ENCODE measurements around the gene RWDD4. TPM values are rescaled to one million over a fixed set of nuclear protein-coding genes. Genes with fewer than 3 reads are reported as not detected.
A peak's percentile ranks its signal among the peaks of the same experiment; 100 is the strongest.
"Not testable (repeated sequence)": the region's sequence is repeated elsewhere in the genome, so short reads cannot be mapped to it uniquely, and the experiment has no call there.

Gene RWDD4
- total RNA-seq, 1 donor from 2014 or later, result 16.0 TPM

DNA sequence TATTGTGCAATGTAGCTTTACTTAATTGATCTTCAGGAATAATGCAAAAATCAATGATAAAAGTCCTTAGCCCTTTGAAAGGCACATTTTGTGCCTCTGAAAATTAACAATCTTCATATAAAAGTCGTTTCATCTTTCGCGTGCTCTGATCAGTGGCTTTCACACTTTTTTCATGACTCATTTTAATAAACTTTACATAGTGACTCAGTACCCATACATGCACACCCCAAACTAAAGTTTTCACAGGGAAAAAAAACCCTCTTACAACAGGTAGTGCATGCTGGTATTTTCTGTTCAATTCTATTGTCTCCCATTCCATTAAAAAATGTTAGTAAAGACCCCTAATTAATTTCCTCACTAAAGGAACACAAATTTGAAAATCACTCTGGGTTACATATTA is 21.5 kb downstream of the RWDD4 start:
- intact Hi-C loops (cut with DNase I), result no loop called here
- DNase-seq (ENCODE audit: low spot score), result no peak
- ATAC-seq, result no peak

DNA sequence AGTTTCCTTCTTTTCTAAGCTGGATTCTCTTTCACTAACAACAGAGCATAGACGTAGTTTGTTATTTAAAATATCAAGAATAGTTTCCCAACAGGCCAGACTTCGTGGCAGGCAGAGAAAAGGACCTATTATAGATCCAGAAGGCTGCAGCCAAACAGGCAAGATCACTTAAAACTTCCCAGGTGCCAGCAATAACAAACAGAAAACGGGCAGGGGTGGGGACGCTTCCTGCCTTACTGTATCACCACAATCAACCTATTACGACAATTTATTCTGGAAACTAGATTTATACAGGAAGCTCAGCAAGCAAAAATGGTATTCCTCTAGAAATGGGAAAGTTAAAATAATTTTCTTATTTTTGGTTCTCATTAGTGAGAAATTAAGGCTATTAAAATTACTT is 22.1 kb downstream of the RWDD4 start:
- ATAC-seq (peak; percentile 84), DNase-seq (ENCODE audit: low spot score) (no peak)
- intact Hi-C loops (cut with DNase I), result no loop called here

- ATAC-seq, result peak; percentile 51
- intact Hi-C loops (cut with DNase I), result no loop called here
Measured at GRCh38 chr4:183636503-183636902, 22.5 kb downstream of the RWDD4 start.

DNA sequence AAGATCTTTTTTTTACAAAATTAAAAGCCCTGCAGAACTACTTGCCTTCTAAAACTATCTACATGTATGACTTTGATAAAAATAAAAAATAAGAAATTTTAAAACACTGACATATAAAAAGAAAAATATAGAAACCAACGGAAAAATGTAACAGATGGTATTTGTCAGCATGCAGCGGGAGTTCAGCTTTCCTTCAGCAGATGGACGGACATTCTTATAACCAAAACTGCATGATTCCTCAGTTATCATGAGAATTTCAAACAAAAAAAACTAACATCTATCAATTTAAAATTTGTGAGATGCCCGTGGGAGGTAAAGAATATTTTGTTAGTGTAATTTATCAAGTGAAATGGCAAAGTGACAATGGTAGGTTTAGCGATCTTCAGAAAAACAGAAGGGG is 23.2 kb downstream of the RWDD4 start:
- intact Hi-C loops (cut with DNase I), result no loop called here
- no peak for ATAC-seq
- DNase-seq (ENCODE audit: low spot score), result no peak

More at GRCh38 chr4:183636503-183636902, 22.5 kb downstream of the RWDD4 start:
- no peak for DNase-seq (ENCODE audit: low spot score)

GRCh38 chr4:183635321-183635720 is 23.7 kb downstream of the RWDD4 start:
- no peak for ATAC-seq
- no peak for DNase-seq (ENCODE audit: low spot score)
- intact Hi-C loops (cut with DNase I), result no loop called here

- intact Hi-C loops (cut with DNase I), result no loop called here
- DNase-seq (ENCODE audit: low spot score), result no peak
- no peak for ATAC-seq
Measured at GRCh38 chr4:183633476-183634400, 25.2 kb downstream of the RWDD4 start.

DNA sequence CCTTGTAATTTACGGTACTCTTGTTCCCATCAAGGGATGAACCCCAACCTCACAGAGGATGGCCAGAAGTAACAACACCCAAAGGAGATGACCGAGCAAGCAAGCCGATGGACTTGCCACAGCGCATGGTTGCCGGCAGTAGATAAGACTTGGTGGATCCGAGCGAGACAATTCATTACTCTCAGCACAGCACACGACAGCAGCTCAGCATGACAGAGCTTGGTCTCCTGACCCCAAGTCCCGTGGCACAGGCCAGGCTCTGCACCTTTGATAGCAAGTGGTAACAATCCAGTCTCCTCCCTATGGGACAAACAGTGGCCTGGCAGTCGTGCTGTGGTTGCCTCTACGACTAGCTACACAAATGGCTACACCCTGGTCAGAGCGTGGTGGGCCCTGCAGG is 26.3 kb downstream of the RWDD4 start:
- intact Hi-C loops (cut with DNase I), result no loop called here

GRCh38 chr4:183631577-183632198 is 27.3 kb downstream of the RWDD4 start:
- intact Hi-C loops (cut with DNase I), result no loop called here
- no peak for DNase-seq (ENCODE audit: low spot score)
- ATAC-seq, result peak; percentile 75

More for the DNA sequence above, 26.3 kb downstream of the RWDD4 start:
- ATAC-seq (no peak), DNase-seq (ENCODE audit: low spot score) (no peak)

GRCh38 chr4:183627979-183628588 is 30.9 kb downstream of the RWDD4 start:
- DNase-seq (ENCODE audit: low spot score) (no peak), ATAC-seq (no peak)
- intact Hi-C loops (cut with DNase I), result no loop called here

GRCh38 chr4:183627286-183627685 is 31.7 kb downstream of the RWDD4 start:
- DNase-seq (ENCODE audit: low spot score); intact Hi-C loops (cut with DNase I); ATAC-seq: not testable (repeated sequence)

DNA sequence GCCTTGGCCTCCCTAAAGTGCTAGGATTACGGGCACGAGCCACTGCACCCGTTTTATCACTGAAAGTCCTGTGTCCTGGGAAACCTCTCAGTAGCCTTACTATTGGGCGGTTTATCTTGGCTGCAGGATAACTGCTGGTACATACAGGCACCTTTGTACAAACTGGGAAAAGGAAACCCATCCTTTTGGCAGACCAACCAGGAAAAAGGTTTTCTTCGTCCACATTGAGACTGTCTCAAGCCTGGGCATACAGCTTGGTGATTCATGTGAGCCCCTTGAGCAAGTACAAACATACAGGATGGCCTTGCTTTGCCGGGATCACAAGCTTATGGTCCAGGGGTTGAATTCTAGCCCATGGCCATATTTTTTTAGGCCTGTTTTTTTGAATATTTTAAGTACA is 32.8 kb downstream of the RWDD4 start:
- no peak for ATAC-seq
- no peak for DNase-seq (ENCODE audit: low spot score)
- intact Hi-C loops (cut with DNase I), result no loop called here

DNA sequence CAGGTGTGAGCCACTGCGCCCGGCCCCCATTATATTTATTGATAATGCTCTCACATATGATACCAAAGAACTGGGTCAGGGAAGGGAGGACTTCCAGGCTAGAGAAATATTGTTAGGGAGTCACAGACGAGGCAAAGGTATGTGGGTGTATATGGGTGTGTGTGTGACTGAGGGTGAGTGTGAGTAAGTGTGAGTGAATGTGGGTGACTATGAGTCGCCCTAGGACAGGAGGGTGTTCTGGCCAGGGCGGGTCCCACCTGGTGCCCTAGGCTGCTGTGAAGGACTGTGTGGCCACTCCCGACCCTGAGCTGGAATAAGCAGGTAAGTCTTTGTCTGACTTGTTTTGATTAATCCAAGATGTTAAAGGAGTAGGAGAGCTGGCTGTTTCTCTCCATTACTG is 34.4 kb downstream of the RWDD4 start:
- no peak for ATAC-seq
- no peak for DNase-seq (ENCODE audit: low spot score)
- intact Hi-C loops (cut with DNase I), result no loop called here

DNA sequence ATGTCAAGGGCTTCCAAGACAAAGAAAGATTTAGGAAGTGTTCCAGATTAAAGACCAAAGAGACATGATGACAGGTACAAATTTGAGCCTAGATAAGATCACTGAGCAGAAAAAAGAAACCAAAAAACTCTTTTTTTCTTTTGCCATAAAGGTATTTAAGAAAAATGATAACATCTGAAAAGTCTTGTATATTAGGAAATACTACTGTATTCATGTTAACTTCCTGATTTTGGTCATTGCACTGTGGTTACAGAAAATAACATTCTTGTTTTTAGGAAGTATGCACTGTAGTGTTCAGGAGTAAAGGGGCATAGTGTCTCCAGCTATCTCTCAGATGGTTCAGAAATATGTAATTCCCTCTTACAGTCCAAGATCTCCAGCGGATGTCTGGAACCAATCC is 37.1 kb downstream of the RWDD4 start:
- intact Hi-C loops (cut with DNase I), result no loop called here
- DNase-seq (ENCODE audit: low spot score) (no peak), ATAC-seq (peak; percentile 45)

DNA sequence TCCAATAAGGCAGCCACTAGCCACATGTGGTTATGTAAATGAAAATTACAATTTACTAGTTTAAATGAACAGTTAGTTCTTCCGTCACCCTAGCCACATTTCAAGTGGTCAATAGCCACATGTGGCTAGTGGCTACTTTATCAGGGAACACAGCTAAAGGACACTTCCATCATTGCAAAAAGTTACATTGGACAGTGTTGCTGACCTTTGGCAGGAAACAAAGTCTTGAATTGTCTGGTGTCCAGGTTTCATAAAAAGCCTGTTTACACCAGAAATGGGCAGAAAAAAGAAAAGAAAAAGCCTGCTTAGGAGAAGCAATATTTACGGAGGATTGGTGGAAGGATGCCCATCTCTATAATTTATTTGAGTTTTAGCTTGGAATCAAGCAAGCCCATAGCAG is 38.6 kb downstream of the RWDD4 start:
- no peak for DNase-seq (ENCODE audit: low spot score)
- peak; percentile 46 for ATAC-seq
- intact Hi-C loops (cut with DNase I), result no loop called here

GRCh38 chr4:183618681-183619080 is 40.3 kb downstream of the RWDD4 start:
- intact Hi-C loops (cut with DNase I), result no loop called here
- DNase-seq (ENCODE audit: low spot score) (no peak), ATAC-seq (peak; percentile 53)

DNA sequence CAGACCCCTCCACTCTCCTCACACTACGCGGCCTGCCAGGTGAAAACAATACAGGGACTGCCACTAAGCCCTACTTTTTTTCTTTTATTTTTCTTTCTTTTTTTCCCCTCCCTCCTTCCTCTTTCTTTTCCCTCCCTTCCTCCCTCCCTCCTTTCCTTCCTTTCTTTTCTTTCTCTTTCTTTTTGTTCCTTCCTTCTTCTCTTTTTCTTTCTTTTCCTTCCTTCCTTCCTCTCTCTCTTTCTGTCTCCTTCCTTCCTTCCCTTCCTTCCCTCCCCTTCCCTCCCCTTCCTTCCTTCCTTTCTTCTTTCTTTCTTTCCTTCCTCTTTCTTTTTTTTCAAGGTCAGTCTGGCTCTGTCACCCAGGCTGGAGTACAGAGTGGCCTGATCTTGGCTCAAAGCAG is 41.9 kb downstream of the RWDD4 start:
- no peak for DNase-seq (ENCODE audit: low spot score)
- ATAC-seq, result no peak
- intact Hi-C loops (cut with DNase I), result no loop called here

- ATAC-seq (no peak), DNase-seq (ENCODE audit: low spot score) (no peak)
- intact Hi-C loops (cut with DNase I), result no loop called here
Measured at GRCh38 chr4:183612329-183613250, 46.4 kb downstream of the RWDD4 start.

DNA sequence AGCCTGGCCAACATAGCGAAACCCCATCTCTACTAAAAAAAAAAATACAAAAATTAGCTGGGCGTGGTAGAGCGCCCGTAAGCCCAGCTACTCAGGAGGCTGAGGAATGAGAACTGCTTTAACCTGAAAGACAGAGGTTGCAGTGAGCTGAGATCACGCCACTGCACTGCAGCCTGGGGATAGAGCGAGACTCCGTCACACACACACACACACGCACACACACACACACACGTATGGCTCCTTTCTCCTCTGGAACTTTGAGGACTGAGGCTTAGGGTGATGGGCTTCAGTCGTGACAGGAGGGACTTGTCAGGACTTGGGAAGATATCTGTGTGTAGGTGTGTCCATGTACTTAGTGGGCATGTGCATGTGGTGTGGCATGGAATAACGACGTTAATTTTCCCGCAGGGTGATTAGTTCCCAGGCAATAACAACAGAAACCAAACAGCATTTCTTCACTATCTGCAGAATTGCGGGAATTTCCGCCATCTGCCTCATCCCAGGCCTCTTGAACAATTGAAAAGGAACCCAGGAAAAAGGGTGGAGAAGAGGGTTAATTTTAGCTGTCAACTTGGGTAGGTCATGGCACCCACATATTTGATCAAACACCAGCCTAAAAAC is 47.7 kb downstream of the RWDD4 start:
- no peak for DNase-seq (ENCODE audit: low spot score)
- ATAC-seq, result peak; percentile 46
- intact Hi-C loops (cut with DNase I), result no loop called here

- ATAC-seq (peak; percentile 94), DNase-seq (ENCODE audit: low spot score) (no peak)
- intact Hi-C loops (cut with DNase I), result no loop called here
Measured at GRCh38 chr4:183610613-183611012, 48.4 kb downstream of the RWDD4 start.
